ENCODE measurements around the gene CEP112. TPM values are rescaled to one million over a fixed set of nuclear protein-coding genes. Genes with fewer than 3 reads are reported as not detected.

CEP112 gene
- total and polyA plus RNA-seq, 2 of the 8 experiments (the other 6 are each of a cell fraction or from before 2014, with no cell fraction given), result 0.62 to 3.1 TPM

DNA sequence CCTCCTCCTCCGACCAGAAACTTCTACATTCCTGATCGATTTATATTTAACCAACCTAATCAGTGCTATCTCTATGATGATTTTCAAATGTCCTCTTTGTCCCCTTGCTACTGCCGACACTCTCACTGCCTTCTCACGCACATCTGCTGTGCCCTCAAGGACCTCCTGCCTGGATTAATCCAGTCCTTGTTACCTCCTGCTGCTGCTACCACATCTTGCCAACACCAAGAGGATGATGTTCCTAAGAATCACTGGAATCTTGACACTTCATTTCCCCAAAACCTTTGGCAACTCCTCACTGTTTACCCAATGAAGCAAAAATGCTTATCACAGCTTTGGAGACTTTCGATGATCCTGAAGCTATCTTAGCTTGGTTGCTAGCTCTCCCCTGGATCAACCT lies 343.2 kb downstream of the CEP112 start:
- H2BK20ac ChIP-seq (ENCODE audit: low read length), result no peak overlapping the region
- H4K8ac ChIP-seq (ENCODE audit: extremely low read depth, insufficient read depth, low read length), result no peak overlapping the region
- H2BK120ac ChIP-seq (replicated peaks; ENCODE audit: low read depth, low read length), result no peak overlapping the region
- H3K9me3 ChIP-seq (ENCODE audit: insufficient read depth in 2 of 2, low read depth in 1 of 2, low read length in 1 of 2), result no peaks in the 10 kb centered on the region
- POLR2A ChIA-PET (ENCODE audit: partially characterized antibody), result no interaction called here
- TF ChIP-seq HDAC2 (IDR thresholded peaks at IDR 0.05; ENCODE audit: borderline replicate concordance in 1 of 2, low read depth in 2 of 2, low read length in 2 of 2) (no peak), POLR2A (IDR thresholded peaks at IDR 0.05; ENCODE audit: control extremely low read depth in 1 of 2, low read depth in 2 of 2, low read length in 2 of 2) (no peak), CHD1 (IDR thresholded peaks at IDR 0.05; ENCODE audit: low read depth, low read length) (no peak), HDAC6 (IDR thresholded peaks at IDR 0.05; ENCODE audit: low read depth, low read length) (no peak), TAF1 (IDR thresholded peaks at IDR 0.05; ENCODE audit: low read depth, low read length) (no peak), CEBPB (IDR thresholded peaks at IDR 0.05; ENCODE audit: low read depth, low read length) (no peak)
- H3K79me2 ChIP-seq (ENCODE audit: control insufficient read depth in 1 of 2, insufficient read depth in 2 of 2, low read length in 2 of 2), result no peaks in the 10 kb centered on the region
- H2AK5ac ChIP-seq (ENCODE audit: low read depth, low read length), result no peak overlapping the region
- H2AFZ ChIP-seq (ENCODE audit: low read length), result no peak overlapping the region
- H3K4me3 ChIP-seq (ENCODE audit: extremely low read depth in 1 of 4, insufficient read depth in 2 of 4, low read depth in 3 of 4, low read length in 4 of 4), result no peak overlapping the region
- H2BK15ac ChIP-seq (ENCODE audit: low read length), result no peak overlapping the region
- no peaks in the 10 kb centered on the region for H3K36me3 ChIP-seq (ENCODE audit: control insufficient read depth in 2 of 4, insufficient read depth in 4 of 4, low read length in 3 of 4)
- no peak overlapping the region for H4K91ac ChIP-seq (replicated peaks; ENCODE audit: insufficient read length, low read length)
- H4K5ac ChIP-seq (ENCODE audit: insufficient read length, low read depth, low read length), result no peak overlapping the region
- H3K9ac ChIP-seq (replicated peaks in 1 of 4; ENCODE audit: extremely low read depth in 1 of 4, low read depth in 3 of 4, low read length in 3 of 4), result no peak overlapping the region
- CTCF ChIA-PET (ENCODE audit: partially characterized antibody), result no interaction called here
- no peak overlapping the region for H3K18ac ChIP-seq (ENCODE audit: extremely low read depth, low read length)
- no peak overlapping the region for H3K14ac ChIP-seq (ENCODE audit: insufficient read length)
- H3K56ac ChIP-seq (replicated peaks; ENCODE audit: insufficient read length, low read depth, low read length), result no peak overlapping the region
- FAIRE-seq (no peak), DNase-seq (ENCODE audit: low read depth in 1 of 2, low spot score in 2 of 2) (no peak)
- H3K79me1 ChIP-seq (ENCODE audit: low read depth, low read length), result no peaks in the 10 kb centered on the region
- H3K4me1 ChIP-seq (replicated peaks in 1 of 4; ENCODE audit: control insufficient read depth in 3 of 4, insufficient read depth in 4 of 4, low read length in 3 of 4), result no peaks in the 10 kb centered on the region
- no peak overlapping the region for H3K4me2 ChIP-seq (ENCODE audit: insufficient read depth in 1 of 2, low read depth in 2 of 2, low read length in 2 of 2)
- no peak overlapping the region for H3K27ac ChIP-seq (ENCODE audit: low read depth, low read length)
- no peaks in the 10 kb centered on the region for H4K20me1 ChIP-seq (replicated peaks in 1 of 2; ENCODE audit: control insufficient read depth in 1 of 2, insufficient read depth in 2 of 2, low read length in 2 of 2)
- H3K4ac ChIP-seq (replicated peaks; ENCODE audit: insufficient read length, low read depth, low read length), result no peak overlapping the region
- H2BK12ac ChIP-seq (ENCODE audit: low read depth, low read length), result no peak overlapping the region
- 93% methylated on average over 5 of the region's 5 CpGs; no CpG with 5 or more reads in 1 of the 2 experiments for WGBS, 2 experiments (ENCODE audit: extremely low coverage in 1 of 2, insufficient coverage in 1 of 2, insufficient read length in 1 of 2, insufficient replicate concordance in 2 of 2, low coverage in 1 of 2, low lambda C conversion rate in 2 of 2, missing lambda C conversion rate in 1 of 2)
- no peak overlapping the region for H2BK5ac ChIP-seq (ENCODE audit: low read depth, low read length)
- no peak overlapping the region for H3K23ac ChIP-seq (ENCODE audit: insufficient read length)
- H3K23me2 ChIP-seq (ENCODE audit: low read depth, low read length), result no peaks in the 10 kb centered on the region; the same call in 1 of the 2 replicates
- no peaks in the 10 kb centered on the region for H3K27me3 ChIP-seq (replicated peaks in 1 of 4; ENCODE audit: control insufficient read depth in 3 of 4, extremely low read depth in 1 of 4, insufficient read depth in 3 of 4, low read length in 3 of 4)

All from H1 (cell line).